Cardiac fibroblast (primary cell): ENCODE results near the gene SLC12A8.

Experiments
- DNase-seq, 2 donors: peaks; one replicate each; pipeline versions ENCODE4 v3.0.0 to v3.0.0-alpha.2; 2010; ENCODE audit warnings: low read depth in 2 of 2
- H3K4me3 ChIP-seq, 2 donors: replicated peaks in 1 of 2; 1 replicate in 1 of 2; 2 replicates in 1 of 2; pipeline ENCODE4 v1.5.1; 2011; ENCODE audit warnings: low read depth in 2 of 2, low read length in 2 of 2, mild to moderate bottlenecking in 2 of 2, moderate library complexity in 1 of 2
- TF ChIP-seq, protein P1 (sequence below): IDR thresholded peaks from one replicate; pipeline ENCODE4 v1.5.1; 2011; ENCODE audit warnings: low read depth, mild to moderate bottlenecking, low read length, inconsistent platforms

SLC12A8 gene

DNA sequence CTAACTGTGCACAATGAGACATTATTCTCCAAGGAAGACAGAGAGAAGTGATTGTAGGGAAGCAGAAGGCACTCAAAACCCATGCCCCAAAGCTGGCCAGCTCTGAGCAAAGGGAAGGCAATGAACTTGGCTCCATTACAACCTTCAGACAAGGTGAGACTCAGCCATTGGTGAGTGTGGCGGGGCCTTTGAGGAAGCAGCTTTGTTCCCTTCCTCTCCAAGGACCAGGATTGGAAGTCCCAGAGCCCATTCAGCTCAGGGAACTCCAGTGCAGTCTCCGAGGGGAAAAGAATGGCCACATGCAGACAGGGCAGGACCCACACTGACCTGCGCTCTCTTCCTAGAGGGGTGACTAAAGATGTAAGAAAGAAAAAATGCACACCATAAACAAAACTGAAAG, 179.9 kb downstream of the SLC12A8 start:
- TF ChIP-seq, protein P1, sequence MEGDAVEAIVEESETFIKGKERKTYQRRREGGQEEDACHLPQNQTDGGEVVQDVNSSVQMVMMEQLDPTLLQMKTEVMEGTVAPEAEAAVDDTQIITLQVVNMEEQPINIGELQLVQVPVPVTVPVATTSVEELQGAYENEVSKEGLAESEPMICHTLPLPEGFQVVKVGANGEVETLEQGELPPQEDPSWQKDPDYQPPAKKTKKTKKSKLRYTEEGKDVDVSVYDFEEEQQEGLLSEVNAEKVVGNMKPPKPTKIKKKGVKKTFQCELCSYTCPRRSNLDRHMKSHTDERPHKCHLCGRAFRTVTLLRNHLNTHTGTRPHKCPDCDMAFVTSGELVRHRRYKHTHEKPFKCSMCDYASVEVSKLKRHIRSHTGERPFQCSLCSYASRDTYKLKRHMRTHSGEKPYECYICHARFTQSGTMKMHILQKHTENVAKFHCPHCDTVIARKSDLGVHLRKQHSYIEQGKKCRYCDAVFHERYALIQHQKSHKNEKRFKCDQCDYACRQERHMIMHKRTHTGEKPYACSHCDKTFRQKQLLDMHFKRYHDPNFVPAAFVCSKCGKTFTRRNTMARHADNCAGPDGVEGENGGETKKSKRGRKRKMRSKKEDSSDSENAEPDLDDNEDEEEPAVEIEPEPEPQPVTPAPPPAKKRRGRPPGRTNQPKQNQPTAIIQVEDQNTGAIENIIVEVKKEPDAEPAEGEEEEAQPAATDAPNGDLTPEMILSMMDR = no peak
- DNase-seq = no peak

More for the DNA sequence above, 179.9 kb downstream of the SLC12A8 start:
- no peak overlapping the region for H3K4me3 ChIP-seq
